ENCODE measurements around the gene STRA6. TPM values are rescaled to one million over a fixed set of nuclear protein-coding genes. Genes with fewer than 3 reads are reported as not detected.

STRA6 gene
- total and polyA plus RNA-seq, 8 donors: 0.06 to 1.7 (median 0.46) TPM; not detected in 2

GRCh38 chr15:74146277-74146800, 56.2 kb downstream of the STRA6 start:
- DNase-seq (no peak), FAIRE-seq (no peak), ATAC-seq (no peak)
- no peak overlapping the region for H3K4me3 ChIP-seq
- H3K36me3 ChIP-seq: no peaks in the 10 kb centered on the region
- 92 to 96% methylated on average over 1 of the region's 1 CpG for WGBS, 2 donors
- H3K4me1 ChIP-seq: no peaks in the 10 kb centered on the region
- intact Hi-C loops (cut with DNase I): no loop called here
- TF ChIP-seq CTCF (IDR thresholded peaks at IDR 0.05): no peak
- H3K27me3 ChIP-seq: no peaks in the 10 kb centered on the region
- no peaks in the 10 kb centered on the region for H3K9me3 ChIP-seq
- H3K27ac ChIP-seq: no peak overlapping the region

DNA sequence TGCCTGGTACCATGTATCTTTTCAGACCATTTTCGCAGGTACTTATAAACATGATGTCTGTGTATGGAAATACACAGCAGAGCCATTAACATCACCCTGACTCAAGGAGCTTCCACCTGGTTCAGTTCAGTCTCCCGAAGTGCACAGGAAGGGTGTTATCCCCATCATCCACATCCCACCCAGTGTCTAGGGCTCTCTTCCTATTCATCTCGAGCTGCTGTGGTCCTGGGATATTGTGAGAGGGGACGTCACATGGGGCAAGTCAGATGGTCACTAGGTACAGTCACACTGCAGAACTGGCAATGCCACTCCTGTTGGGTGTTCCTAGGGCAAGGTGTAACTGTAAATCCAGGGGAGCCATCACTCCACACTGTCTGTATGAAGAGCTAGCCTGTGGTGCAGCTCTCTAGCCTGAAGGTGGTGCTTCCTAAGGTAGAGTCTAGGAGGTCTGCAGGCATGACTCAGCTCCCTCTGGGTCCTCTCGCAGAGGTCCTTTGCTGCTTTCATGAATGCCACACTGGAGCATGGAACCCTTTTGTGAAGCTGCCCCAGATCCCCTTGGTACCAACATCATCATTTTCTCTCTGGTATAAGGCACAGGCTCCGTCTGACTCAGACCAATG, 58.3 kb downstream of the STRA6 start:
- no peaks in the 10 kb centered on the region for H3K4me1 ChIP-seq
- no peak for DNase-seq
- no peaks in the 10 kb centered on the region for H3K36me3 ChIP-seq
- no peak for ATAC-seq
- no peak for TF ChIP-seq CTCF (IDR thresholded peaks at IDR 0.05)
- no peak overlapping the region for H3K4me3 ChIP-seq
- H3K9me3 ChIP-seq: no peaks in the 10 kb centered on the region
- WGBS, 2 donors: 48 to 61% methylated on average over 6 of the region's 6 CpGs
- no peak overlapping the region for H3K27ac ChIP-seq
- intact Hi-C loops (cut with DNase I): no loop called here
- no peak for FAIRE-seq
- no peaks in the 10 kb centered on the region for H3K27me3 ChIP-seq

DNA sequence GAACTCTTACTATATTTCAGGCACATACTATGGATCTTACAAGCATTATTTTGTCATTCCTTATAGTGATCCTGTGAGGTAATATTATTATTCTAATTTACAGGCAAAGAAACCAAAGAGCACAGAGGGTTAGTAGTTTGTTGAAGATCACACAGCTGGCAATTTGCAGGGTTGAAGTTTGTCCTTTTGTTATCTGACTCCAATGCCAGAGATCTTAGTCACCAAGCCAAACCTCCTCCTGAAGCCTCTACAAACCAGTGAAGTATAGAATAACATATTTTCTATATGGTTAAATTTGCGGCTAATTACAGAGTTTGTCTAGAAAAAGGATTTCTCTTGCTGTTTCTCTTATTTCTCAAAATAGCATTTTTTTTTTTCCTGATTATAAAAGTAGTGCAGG, 61.0 kb downstream of the STRA6 start:
- WGBS, 2 donors: 95 to 96% methylated on average over 1 of the region's 1 CpG
- Histone ChIP-seq H3K27me3 (no peaks in the 10 kb centered on the region), H3K9me3 (no peaks in the 10 kb centered on the region), H3K4me1 (peaks cover 0 to 4% (median 0%) of the 10 kb centered on the region in 3 donors), H3K36me3 (no peaks in the 10 kb centered on the region), H3K4me3 (no peak overlapping the region), H3K27ac (no peak overlapping the region)
- FAIRE-seq (no peak), ATAC-seq (no peak), DNase-seq (no peak)
- intact Hi-C loops (cut with DNase I): no loop called here
- no peak for TF ChIP-seq CTCF (IDR thresholded peaks at IDR 0.05)

GRCh38 chr15:74138642-74139041, 63.9 kb downstream of the STRA6 start:
- Histone ChIP-seq H3K36me3 (no peaks in the 10 kb centered on the region), H3K4me3 (no peak overlapping the region), H3K27ac (no peak overlapping the region), H3K27me3 (peaks cover 0 to 22% (median 2%) of the 10 kb centered on the region in 4 donors), H3K4me1 (peaks cover 0 to 15% (median 0%) of the 10 kb centered on the region in 3 donors), H3K9me3 (no peaks in the 10 kb centered on the region)
- FAIRE-seq: no peak
- intact Hi-C loops (cut with DNase I): no loop called here
- no peak for ATAC-seq
- TF ChIP-seq CTCF (IDR thresholded peaks at IDR 0.05): no peak
- 80 to 94% methylated on average over 4 of the region's 4 CpGs for WGBS, 2 donors
- DNase-seq: no peak

DNA sequence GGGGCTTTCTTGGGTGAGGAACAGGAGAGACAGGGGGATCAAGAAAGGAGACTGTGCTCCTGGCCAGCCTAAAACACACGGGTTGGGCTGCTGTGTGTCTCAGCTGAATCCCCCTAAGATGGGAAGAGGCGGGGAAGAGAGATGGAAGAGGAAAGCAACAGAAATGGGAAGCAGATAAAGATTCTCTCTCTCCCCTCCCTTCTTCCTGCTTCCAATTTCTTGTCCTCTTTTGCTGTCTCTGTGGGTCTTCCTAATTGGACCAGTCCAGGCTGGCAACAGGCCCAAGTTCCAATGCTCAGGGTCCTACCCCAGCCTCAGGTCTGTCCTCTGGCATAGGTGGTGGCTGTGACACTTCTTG, 65.1 kb downstream of the STRA6 start:
- no peak for FAIRE-seq
- H3K9me3 ChIP-seq: no peaks in the 10 kb centered on the region
- WGBS, 2 donors: 78 to 82% methylated on average over 2 of the region's 2 CpGs
- no peaks in the 10 kb centered on the region for H3K36me3 ChIP-seq
- H3K4me3 ChIP-seq: no peak overlapping the region
- DNase-seq: no peak
- H3K4me1 ChIP-seq: peaks cover 0 to 15% (median 0%) of the 10 kb centered on the region in 3 donors
- H3K27me3 ChIP-seq: peaks cover 0 to 32% (median 2%) of the 10 kb centered on the region in 4 donors
- H3K27ac ChIP-seq: no peak overlapping the region
- no peak for TF ChIP-seq CTCF (IDR thresholded peaks at IDR 0.05)
- no peak for ATAC-seq
- intact Hi-C loops (cut with DNase I): no loop called here

Data from pancreas (tissue), 10 donors.